ENCODE measurements around the gene CARM1.
"Not testable (repeated sequence)": the region's sequence is repeated elsewhere in the genome, so short reads cannot be mapped to it uniquely, and the experiment has no call there.

Gene CARM1

DNA sequence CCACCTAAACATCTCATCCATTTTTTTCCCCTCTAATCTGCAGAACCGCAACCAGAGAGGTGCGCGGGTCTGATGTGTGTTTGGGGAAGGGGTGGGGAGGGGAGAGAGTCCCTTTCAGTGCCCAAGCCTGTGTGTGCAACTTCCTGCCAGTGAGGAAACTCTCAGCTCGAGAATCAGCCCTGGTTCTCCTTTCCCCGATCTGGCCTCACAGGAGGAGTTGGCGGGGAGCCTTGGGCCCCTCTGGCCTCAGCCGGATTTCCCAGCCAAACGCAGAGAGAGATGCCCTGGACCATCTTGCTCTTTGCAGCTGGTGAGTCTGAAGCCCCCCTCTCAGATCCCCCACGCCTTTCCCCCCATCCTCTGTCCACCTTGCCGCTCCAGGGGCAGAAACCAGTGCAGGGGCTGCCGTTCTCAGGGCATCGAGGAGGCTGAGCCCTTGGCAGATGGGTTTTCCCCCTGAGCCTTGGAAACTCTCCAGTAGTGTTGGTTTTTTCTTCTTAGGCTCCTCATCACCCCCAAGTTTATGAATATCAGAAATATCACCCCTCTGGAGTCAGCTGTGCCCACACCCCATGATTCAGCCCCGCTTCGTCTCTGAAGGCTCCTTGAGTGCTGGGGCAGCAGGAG lies 23.0 kb upstream of the CARM1 start, which contains the start of gene C19orf38:
Gene C19orf38 (plus strand): TSS at position 186 of the 627 bp plus-strand sequence. CDS start 94 bp downstream, at position 280.
- DNase-seq = peak in 1 of 2 donors; percentile 23

- DNase-seq = no peak
Observed at GRCh38 chr19:10850631-10851030, 20.7 kb upstream of the CARM1 start.

GRCh38 chr19:10852098-10852800 lies 19.1 kb upstream of the CARM1 start:
- DNase-seq = no peak

DNA sequence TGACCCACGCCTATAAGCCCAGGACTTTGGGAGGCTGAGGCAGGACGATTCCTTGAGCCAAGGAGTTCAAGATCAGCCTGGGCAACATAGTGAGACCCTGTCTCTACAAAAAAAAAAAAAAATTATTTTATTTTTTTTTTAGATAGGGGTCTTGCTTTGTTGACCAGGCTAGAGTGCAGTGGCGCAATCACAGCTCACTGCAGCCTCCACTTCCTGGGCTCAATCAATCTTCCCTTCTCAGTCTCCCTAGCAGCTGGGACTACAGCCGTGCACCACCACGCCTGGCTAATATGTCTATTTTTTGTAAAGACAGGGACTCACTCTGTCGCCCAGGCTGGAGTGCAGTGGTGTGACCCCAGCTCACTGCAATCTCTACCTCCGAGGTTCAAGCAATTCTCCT lies 18.4 kb upstream of the CARM1 start:
- DNase-seq = no peak

GRCh38 chr19:10854350-10855089 lies 16.8 kb upstream of the CARM1 start:
- DNase-seq = no peak

DNA sequence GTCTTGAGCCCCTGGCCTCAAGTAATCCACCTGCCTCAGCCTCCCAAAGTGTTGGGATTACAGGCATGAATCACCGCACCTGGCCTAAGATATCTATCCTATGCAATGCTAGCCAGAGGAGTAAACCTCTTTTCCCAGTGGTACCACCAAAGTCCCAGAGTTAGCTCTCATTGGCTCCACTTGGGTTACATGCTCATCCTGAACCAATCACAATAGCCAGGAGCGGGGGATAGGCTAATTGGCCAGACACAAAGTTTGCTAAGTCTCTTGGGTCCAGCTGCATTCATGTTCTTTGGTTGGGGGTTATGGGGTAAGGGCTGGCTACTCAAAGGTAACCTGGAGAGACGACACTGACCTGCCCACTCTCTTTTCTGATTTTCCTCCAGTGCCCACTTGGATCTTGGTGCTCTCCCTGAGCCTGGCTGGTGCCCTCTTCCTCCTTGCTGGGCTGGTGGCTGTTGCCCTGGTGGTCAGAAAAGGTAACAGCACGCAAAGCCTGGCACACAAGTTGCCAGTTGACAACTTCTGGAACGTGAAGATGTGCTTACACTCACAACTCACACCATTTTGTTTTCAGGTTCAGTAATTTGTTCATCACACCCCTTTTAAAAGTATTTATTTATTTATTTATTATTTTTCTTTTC lies 15.4 kb upstream of the CARM1 start:
- DNase-seq = no peak

DNA sequence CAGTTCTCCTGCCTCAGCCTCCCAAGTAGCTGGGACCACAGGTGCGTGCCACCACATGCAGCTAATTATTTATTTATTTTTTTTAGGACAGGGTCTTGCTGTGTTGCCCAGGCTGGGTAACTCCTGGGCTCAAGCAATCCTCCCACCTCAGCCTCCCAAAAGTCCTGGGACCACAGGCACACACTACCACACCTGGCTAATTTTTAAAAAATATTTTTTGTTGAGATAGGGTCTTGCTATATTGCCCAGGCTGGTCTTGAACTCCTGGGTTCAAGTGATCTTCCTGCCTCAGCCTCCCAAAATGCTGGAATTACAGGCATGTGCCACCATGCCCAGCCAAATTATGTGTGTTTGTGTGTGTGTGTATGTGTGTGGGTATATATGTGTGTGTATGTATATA lies 14.5 kb upstream of the CARM1 start:
- DNase-seq = not testable (repeated sequence)

- DNase-seq = no peak
Observed at GRCh38 chr19:10858204-10858828, 13.0 kb upstream of the CARM1 start.

DNA sequence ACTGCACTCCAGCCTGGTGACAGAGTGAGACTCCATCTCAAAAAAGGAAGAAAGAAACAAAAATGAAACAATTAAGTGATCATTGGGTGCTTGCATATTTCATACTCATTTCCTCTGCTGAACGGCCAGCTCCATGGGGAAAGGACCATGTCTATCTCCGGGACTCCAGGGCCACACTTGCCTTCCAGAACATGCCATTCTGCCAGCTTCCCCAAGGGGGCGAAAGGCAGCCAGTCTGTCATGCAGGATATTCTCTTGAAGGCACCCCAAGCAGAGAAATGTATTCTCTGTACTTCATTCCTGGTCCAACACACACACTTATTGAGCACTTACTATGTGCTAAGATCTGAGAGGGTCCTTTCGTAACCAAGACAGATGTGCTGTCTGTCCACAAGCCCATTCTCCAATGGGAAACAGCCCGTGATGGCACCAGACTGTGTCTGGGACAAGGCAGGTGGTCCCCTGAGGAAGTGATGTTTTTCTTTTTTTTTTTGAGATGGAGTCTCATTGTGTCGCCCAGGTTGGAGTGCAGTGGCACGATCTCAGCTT lies 10.2 kb upstream of the CARM1 start:
- DNase-seq = no peak

DNA sequence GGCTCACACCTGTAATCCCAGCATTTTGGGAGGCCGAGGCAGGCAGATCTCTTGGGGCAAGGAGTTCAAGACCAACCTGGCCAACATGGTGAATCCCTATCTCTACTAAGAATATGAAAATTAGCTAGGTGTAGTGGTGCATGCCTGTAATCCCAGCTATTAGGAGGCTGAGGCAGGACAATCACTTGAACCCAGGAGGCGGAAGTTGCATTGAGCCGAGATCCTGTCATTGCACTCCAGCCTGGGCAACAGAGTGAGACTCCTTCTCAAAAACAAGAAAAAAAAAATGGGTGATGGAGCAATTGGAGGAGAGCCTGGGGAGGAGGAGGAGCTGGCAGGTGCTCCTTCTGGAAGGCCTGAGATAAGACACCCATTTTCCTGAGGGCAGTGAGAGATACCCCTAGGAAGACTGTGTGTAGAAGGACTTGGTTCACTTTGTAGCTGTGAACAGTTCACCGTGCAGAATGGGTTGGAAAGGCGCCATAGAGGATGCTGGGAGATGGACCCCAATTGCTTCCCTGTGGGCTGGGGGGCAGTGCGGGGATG lies 8.7 kb upstream of the CARM1 start:
- DNase-seq = no peak

GRCh38 chr19:10863107-10863717 lies 8.1 kb upstream of the CARM1 start:
- DNase-seq = no peak

GRCh38 chr19:10864538-10864899 lies 6.8 kb upstream of the CARM1 start:
- DNase-seq = peak; percentile 75 to 80

DNA sequence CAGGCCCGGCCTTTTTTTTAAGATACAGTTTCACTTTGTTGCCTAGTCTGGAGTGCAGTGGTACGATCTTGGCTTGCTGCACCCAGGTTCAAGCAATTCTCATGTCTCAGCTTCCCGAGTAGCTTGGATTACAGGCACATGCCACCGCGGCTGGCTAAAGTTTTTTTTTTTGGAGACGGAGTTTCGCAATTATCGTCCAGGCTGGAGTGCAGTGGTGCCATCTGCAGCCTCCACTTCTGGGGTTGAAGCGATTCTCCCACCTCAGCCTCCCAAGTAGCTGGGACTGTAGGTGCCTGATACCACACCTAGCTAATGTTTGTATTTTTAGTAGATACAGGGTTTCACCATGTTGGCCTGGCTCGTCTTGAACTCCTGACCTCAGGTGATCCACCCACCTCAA lies 4.9 kb upstream of the CARM1 start:
- no peak for DNase-seq

DNA sequence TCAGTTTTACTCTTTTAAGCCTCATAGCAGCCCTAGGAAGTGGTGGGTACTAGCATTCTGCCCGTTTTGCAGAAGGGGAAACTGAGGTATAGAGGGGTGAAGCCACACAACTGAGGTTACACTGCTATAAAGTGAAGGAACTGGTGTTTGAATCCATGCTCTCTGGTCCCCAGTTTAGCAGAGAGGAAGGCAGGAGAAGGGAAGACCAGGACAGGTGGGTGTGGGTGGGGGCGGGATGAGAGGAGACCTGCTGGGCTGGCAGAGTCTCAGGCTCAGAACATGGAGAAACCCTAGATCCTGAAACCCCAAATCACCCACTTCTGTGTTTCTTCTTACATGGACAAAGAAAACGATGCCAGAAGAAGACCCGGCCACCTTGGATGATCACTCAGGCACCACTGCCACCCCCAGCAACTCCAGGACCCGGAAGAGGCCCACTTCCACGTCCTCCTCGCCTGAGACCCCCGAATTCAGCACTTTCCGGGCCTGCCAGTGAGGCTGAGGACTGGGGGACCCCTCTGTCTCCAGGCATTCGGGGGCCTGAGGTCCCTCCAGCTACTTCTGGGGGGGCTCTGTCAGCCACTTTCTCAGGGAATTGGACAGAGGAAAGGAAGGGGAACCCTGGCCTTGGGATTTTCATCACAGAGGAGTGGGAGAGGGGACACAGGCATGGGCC lies 2.3 kb upstream of the CARM1 start:
- no peak for DNase-seq

DNA sequence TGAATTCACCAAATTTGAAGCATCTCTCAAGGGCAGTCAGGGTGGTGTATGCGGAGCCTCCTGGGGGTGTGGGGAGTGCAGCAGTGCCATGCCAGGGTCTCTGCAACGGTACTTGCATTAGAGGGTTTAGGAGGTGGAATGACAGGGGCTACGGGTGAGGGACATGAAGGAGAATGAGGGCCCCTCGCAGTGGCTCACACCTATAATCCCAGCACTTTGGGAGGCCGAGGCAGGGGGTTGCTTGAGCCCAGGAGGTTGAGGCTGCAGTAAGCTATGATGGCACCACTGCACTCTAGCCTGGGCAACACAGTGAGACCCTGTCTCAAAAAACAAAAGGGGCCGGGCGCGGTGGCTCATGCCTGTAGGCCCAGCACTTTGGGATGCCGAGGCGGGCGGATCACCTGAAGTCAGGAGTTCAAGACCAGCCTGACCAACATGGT lies 1.5 kb upstream of the CARM1 start:
- not testable (repeated sequence) for DNase-seq

DNA sequence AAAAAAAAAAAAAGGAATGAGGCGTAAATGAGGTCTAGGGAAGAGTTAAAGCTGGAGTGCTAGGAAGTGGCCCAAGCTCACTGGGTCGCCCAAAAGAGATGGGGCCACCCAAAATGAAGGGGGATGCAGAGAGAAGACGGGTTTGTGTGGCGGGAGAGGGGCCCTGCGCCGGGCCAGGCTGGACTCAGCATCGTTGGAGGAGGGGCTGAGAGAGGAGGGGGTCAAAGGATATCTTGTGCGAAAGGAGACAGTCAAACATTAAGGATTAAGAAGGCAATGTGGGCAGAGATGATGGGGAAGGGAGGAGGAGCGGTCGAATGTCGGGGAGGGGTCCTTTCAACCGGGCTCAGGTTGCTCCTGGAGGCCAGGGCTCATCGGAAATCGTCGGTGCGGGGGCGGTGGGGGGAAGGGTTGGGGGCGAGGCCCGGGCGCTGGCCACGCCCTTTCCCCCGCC lies 825 bp upstream of the CARM1 start:
- DNase-seq = no peak

DNA sequence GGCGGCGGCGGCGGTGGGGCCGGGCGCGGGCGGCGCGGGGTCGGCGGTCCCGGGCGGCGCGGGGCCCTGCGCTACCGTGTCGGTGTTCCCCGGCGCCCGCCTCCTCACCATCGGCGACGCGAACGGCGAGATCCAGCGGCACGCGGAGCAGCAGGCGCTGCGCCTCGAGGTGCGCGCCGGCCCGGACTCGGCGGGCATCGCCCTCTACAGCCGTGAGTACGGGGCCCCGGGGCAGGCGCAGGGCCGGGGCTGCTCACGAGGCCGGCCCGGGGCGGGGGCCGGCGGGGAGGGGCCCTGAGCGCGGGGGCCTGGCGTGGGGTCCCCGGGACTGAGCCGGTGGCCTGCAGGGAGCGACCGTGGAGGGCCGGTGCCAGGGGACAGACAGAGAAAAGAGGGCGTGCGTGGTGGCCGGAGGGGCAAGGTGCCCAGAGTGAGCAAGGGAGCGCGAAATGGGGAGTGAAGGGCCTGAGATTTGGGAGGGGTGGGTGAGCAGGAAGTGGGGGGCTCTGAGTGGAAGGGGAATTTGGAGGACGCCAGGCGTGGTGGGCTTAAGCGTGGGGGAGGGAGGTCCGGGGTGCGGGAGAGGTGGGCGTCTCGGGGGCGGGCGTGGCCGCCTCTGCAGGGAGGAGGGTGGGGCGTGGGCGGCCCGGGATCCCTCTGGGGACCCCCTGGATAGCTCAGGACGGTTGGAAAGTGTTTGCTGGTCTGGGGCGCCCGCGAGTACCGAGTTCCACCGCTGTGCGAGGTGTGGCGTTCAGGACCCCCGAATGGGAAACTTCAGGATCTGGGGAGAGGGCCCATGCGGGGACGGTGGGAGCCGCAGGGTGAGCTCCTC lies 575 bp downstream of the CARM1 start:
- peak in 1 of 2 donors; percentile 17 for DNase-seq

GRCh38 chr19:10872546-10873107 lies 1.3 kb downstream of the CARM1 start:
- no peak for DNase-seq

DNA sequence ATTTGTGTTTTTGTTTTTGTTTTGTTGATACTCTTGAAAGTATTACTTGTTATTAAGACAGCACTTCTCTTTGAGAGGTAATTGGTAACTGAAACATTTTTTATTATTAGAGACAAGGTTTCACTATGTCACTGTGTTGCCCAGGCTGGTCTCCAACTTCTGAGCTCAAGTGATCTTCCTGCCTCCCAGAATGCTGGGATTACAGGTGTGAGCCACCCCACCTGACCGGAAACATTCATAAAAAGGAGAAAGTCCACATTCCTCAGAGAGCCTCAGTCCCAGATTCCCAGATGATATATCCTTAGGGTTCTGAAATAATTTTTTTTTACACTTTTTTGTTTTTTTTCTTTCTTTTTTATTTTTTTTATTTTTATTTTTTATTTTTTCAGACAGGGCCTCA lies 2.7 kb downstream of the CARM1 start:
- DNase-seq = no peak

All from hippocampal formation (tissue), 2 donors.